Lower leg skin (tissue), 4 donors: ENCODE data around the gene DBI. TPM values are rescaled to one million over a fixed set of nuclear protein-coding genes. Genes with fewer than 3 reads are reported as not detected.
"Not testable (repeated sequence)": the region's sequence is repeated elsewhere in the genome, so short reads cannot be mapped to it uniquely, and the experiment has no call there.

Experiments
- DNase-seq, 2 donors: peaks; one replicate each; pipeline ENCODE4 v3.0.0-alpha.2; 2019; ENCODE audit warnings: low spot score in 2 of 2
- H3K4me3 ChIP-seq: fragments of 200-600 bp; sonication (generic); 2 replicates; pipeline ENCODE4 v1.5.1; 2017; ENCODE audit warnings: mild to moderate bottlenecking, low read depth; ENCODE audit not compliant: poor library complexity, severe bottlenecking
- POLR2A ChIP-seq, 2 donors: fragments of 450-650 bp; IDR thresholded peaks; one replicate each; pipeline ENCODE4 v1.6.1; 2016 to 2017; ENCODE audit warnings: antibody characterized with exemption in 2 of 2, mild to moderate bottlenecking in 1 of 2, moderate library complexity in 1 of 2
- WGBS, 2 donors: methylation state at CpG; one replicate each; pipeline ENCODE4 v1.1.5; 2018; 5-methylcytosine and 5-hydroxymethylcytosine counted together
- intact Hi-C: fragments of 100-400 bp; cut with DNase I; formaldehyde crosslinking; loops from one replicate; pipeline ENCODE4 v1.15.0; 2023; ENCODE audit warnings: low total_unique reads
- total RNA-seq, 4 donors: library from RNA; depleted of rRNA; stranded (reverse); fragments of >200 nt; gene quantifications; one replicate each; pipeline ENCODE4 v1.1.0, GENCODE V29; 2016
- TF ChIP-seq, protein P1 (sequence below), 3 donors: fragments of 450-650 bp; IDR thresholded peaks; one replicate each; pipeline ENCODE4 v1.5.1; 2016; ENCODE audit warnings: antibody characterized with exemption in 3 of 3, mild to moderate bottlenecking in 3 of 3, moderate library complexity in 2 of 3

Gene DBI
- total RNA-seq, 4 donors from 2014 or later, result 266 to 369 (median 326) TPM

DNA sequence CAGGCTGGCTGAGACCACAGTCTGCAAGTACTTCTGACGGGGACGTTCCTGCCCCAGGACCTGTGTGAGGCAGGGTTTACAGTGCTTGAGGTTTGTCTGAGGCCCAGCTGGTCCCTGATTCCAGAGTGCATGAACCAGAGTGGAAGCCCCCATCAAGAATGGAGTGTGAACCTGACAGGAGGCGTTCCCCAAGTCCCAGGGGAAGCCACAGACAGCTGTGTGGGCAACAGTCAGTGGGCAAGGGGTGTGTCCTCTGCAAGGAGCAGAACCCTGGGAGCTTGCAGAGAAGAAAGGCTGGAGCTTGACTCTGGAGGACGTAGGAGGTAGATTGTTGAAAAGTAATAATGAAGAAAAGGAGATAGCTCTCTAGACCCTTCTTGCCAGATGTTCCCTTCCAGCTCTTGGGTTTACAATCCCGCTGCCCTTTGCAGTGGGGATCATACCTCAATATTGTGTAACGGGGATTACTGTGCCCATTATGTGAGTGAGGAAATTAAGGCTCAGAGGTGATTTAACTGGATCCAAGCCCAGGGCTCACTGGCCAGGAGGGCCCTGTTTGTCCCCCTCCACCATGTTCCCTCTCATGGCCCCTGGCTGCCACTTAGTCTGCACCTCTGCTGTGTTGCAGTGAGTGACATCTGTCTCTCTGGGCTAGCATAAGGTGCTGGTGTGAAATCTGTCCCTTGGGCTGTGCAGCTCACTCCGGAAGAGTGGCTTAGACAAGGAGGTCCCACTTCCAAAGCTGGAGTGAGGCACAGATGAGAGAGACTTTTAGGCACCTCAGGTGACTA lies 6.2 kb downstream of the DBI start:
- 92 to 94% methylated on average over 7 of the region's 7 CpGs for whole genome bisulfite sequencing, 2 donors

DNA sequence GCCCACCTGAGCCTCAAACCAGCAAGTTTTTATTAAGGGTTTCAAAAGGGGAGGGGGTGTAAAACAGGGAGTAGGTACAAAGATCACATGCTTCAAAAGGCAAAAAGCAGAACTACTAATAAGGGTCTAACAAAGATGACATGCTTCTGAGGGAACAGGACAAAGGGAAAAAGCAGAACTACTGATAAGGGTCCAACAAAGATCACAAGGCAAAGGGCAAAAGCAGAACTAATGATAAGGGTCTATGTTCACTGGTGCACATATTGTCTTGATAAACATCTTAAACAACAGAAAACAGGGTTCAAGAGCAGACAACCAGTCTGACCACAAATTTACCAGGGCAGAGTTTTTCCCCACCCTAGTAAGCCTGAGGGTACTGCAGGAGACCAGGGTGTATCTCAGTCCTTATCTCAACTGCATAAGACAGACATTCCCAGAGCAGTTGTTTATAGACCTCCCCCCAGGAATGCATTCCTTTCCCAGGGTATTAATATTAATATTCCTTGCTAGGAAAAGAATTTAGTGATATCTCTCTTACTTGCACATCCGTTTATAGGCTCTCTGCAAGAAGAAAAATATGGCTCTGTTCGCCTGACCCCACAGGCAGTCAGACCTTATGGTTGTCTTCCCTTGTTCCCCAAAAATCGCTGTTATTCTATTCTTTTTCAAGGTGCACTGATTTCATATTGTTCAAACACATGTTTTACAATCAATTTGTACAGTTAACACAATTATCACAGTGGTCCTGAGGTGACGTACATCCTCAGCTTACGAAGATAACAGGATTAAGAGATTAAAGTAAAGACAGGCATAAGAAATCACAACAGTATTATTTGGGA lies 7.3 kb downstream of the DBI start:
- H3K4me3 ChIP-seq, DNase-seq, intact Hi-C loops: not testable (repeated sequence)
- WGBS, 2 donors, result 97 to 98% methylated on average over 5 of the region's 5 CpGs

More for the DNA sequence above, 6.2 kb downstream of the DBI start:
- no peak overlapping the region for H3K4me3 ChIP-seq
- TF ChIP-seq, protein P1, sequence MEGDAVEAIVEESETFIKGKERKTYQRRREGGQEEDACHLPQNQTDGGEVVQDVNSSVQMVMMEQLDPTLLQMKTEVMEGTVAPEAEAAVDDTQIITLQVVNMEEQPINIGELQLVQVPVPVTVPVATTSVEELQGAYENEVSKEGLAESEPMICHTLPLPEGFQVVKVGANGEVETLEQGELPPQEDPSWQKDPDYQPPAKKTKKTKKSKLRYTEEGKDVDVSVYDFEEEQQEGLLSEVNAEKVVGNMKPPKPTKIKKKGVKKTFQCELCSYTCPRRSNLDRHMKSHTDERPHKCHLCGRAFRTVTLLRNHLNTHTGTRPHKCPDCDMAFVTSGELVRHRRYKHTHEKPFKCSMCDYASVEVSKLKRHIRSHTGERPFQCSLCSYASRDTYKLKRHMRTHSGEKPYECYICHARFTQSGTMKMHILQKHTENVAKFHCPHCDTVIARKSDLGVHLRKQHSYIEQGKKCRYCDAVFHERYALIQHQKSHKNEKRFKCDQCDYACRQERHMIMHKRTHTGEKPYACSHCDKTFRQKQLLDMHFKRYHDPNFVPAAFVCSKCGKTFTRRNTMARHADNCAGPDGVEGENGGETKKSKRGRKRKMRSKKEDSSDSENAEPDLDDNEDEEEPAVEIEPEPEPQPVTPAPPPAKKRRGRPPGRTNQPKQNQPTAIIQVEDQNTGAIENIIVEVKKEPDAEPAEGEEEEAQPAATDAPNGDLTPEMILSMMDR (IDR thresholded peaks at IDR 0.05), result no peak
- TF ChIP-seq POLR2A (IDR thresholded peaks at IDR 0.05), result no peak
- no peak for DNase-seq
- intact Hi-C loops, result no loop called here

DNA sequence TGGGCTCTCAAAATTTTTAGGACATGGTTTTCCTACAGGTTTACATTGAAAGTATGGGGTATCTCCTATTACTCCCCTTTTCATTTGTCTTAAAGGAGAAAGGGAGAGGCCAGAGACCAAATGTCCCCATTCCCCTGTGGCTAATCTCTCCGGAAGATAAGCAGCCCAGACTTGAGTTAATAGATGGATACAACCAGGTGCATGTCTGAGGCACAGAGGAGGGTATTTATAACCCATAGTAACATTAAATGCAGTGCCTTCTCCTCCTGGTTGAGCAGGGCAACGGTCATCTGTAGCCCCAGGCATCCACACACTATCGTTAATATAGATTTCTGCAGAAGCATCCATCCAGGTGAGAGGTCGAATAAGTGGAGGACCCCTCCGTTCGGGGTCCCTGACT lies 9.6 kb downstream of the DBI start:
- intact Hi-C loops, DNase-seq, H3K4me3 ChIP-seq: not testable (repeated sequence)
- WGBS, 2 donors, result 89 to 95% methylated on average over 6 of the region's 6 CpGs

DNA sequence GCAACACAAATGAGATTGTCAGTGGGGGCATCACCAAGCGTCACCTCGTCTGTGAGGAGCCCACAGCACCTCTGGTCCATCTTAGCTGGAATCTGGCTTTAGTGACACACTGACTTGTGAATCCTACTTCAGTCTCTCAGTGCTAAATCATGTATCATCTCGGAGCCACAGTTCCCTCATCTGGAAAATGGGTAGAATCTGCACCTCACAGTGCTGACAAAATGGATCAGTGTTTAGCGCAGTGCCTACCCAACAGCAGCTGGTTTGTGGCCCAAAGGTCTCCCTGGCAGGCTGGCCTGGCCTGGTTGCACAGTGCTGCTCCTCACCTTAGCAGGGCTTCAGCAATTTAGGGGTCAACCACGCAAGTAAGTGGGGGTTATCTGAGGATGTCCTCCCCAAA lies 10.0 kb downstream of the DBI start:
- no peak for DNase-seq
- no peak overlapping the region for H3K4me3 ChIP-seq
- WGBS, 2 donors, result 94% methylated on average over 5 of the region's 5 CpGs
- TF ChIP-seq, protein P1 (IDR thresholded peaks at IDR 0.05), result no peak
- TF ChIP-seq POLR2A (IDR thresholded peaks at IDR 0.05), result no peak
- intact Hi-C loops, result no loop called here

DNA sequence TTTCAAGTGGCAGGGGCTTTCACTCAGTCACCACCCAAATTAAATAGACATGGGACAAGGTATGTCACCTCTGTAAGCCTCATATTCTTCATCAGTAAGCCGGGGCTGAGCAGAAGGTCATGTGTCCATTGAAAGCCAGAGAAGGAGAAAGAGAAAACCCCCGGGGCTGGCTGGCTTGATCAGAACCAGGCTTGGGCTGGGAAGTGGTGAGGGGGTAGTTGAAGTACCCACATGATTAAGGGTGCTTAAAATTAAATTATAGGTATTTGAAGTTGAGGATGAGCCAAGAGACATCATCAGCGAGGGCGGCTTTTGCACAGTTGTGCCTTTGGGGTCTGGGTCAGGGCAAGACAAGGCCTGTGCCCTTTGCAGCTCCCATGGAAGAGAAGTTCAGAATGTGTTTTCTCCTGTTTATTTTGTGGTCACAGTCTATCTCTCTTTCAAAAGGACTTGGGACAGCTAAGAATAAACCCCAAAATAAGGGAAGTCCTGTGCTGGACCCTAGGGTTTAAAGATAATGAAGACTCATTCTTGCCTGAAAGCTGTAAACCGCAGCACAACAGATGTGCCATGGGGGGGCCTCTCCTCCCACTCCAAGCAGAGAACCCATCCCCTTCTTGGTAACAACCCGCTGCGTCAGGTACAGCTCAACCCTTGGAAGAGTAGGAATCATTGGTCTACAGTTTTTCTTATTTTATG lies 10.7 kb downstream of the DBI start:
- TF ChIP-seq, protein P1 (IDR thresholded peaks at IDR 0.05), result no peak
- no peak for TF ChIP-seq POLR2A (IDR thresholded peaks at IDR 0.05)
- intact Hi-C loops, result no loop called here
- DNase-seq, result no peak
- H3K4me3 ChIP-seq, result no peak overlapping the region
- WGBS, 2 donors, result 74 to 83% methylated on average over 7 of the region's 7 CpGs

DNA sequence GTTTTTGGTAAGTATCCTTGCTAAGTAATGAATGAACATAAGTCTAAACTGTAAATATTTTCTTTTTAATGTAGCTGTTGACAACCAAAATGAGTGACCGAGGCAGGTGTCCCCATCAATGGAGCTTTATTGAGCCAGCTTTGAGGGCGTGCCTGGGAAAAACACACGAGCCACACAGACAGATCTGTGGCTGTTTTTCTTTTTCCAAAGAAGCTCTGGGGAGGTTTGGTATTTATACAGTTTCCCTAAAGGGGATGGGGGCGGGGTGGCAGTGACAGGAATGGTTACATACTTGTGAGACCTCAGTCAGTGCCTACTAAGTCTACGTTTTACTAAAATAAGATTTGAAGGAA lies 11.2 kb downstream of the DBI start:
- no peak overlapping the region for H3K4me3 ChIP-seq
- DNase-seq, result no peak
- TF ChIP-seq, protein P1 (IDR thresholded peaks at IDR 0.05), result no peak
- no peak for TF ChIP-seq POLR2A (IDR thresholded peaks at IDR 0.05)
- intact Hi-C loops, result no loop called here
- 58 to 60% methylated on average over 5 of the region's 5 CpGs for WGBS, 2 donors
